H4 (cell line): ENCODE results near the gene SIAH1. TPM values are rescaled to one million over a fixed set of nuclear protein-coding genes. Genes with fewer than 3 reads are reported as not detected.
A peak's percentile ranks its signal among the peaks of the same experiment; 100 is the strongest.
"Not testable (repeated sequence)": the region's sequence is repeated elsewhere in the genome, so short reads cannot be mapped to it uniquely, and the experiment has no call there.

ENCODE experiments used
- DNase-seq: peaks from one replicate; pipeline ENCODE4 v3.0.0-alpha.2; 2015; ENCODE audit warnings: low spot score
- total RNA-seq: library from RNA; depleted of rRNA; stranded (reverse); fragments of >200 nt; shearing (Covaris generic); gene quantifications from 2 replicates; pipeline ENCODE4 v1.2.3, GENCODE V29; 2014

The SIAH1 gene
- total RNA-seq, 1 experiment from 2014 or later: 38.3 TPM

DNA sequence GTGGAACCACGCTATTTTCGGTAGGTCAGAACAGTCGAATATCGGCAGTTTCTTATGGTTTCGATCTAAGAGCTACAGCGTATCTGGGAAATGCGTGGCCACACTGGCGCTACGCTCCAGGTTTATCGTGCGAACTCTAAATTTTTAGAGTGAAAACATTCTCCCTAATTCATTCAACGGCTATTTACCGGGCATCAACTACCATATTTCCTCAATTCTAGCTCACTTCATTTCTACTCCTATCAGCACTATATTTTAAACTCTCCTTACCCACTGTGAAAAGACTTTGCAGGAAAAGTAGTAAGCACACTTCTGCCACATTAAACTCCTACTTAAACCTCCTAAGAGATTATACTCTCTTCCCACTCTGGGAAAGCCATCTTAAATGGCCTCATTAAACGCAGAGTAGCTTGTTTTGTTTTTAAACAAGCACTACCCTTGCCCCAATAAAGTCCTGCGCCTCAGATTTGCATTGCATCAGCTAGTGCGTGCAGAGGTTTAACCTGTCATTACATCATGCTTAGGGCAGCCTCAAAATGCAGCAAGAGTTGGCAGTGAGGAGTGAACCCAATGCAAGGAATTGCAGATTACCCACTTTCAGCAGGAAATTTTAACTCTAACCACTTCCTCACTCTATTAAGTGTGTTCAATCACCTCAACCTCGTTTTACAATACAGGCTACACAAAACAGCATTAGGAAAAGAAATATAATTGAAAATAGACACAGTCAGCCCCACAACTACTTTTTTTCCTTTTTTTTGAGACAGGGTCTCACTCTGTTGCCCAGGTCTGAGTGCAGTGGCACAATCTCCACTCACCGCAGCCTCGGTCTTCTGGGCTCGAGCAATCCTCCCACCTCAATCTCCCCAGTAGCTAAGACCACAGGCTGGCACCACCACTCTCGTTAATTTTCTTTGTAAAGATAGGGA, 18.8 kb downstream of the SIAH1 start:
- DNase-seq: peak; percentile 94

DNA sequence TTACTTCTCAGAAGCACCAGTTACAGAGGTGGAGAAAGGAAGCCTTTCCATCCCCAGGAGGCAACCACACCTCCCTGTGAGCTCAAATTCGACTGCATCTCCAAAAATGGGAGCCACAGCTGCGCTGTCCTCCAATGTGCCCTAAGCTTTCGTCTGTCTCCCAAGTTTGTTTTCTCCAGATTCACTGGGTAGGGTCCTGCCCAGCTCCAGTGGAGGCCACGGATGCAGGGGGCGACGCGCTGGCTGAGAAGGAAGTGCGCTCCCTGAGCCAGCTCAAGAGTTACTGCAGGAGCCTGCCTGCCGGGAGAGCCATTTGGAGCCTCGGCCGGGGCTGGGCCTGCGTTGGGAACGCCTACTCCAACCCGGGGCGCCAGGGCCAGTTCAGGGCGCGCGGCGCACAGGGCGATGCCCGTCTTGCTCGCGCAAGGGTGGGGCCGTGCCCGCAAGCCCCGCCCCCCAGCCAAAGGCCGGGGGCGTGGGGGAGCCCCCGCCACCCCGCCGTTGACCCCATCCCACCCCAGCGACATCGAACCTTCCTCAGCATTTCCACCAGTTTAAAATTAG, 19.5 kb downstream of the SIAH1 start:
- DNase-seq: peak; percentile 87

DNA sequence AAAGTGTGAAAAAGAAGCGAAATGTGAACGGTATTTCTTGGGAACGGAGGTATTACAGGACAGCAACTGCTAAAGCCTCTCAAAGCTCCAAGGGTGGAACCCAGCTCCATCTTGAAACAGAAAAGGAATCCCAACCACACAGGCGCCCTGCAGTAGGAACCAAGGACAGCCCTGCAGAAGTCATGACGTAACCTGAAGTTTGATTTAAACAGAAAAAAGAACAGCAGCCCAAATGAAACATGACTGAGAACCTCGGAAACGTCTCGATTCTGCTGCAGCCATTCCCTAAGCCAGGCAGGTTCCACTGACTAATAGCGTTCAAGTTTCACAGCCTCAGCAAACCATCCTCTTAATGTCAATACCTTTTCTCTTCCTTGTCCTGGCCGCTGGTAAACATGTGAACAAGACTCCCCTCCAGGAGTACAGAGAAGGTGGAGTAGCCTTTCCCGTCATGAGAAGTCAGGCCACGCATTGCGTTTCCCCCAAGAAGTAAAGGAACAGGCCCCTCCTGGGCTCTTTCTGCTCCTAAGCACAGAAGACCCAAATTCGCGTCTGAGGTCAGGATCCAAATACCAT, 20.1 kb downstream of the SIAH1 start:
- no peak for DNase-seq

DNA sequence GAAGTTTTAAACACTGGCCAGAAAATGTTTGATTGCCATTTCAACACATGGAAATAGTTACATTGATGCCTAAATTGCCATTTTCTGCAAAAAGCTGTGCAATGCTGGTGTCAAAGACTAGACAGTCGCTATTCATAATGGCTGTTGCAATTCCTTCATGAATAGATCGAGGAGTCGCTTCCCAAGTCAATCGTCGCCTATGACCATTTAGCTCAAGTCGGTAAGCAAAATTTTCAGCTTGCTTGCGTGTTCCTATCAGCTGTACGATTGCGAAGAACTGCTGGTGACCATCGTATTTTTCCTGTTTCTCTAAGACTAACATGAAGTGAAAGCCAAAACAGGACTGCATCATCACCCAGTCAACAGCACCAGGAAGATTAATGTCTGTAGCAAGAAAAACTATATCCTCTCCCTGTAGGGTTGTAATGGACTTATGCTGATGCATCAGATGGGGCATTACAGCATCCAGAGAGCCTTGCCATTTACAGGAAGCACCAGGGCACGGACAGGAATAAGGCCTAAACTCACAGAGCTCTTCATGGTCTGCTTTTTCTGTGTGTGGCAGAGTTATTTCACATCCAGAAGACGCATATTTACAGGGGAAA, 23.6 kb downstream of the SIAH1 start:
- no peak for DNase-seq

DNA sequence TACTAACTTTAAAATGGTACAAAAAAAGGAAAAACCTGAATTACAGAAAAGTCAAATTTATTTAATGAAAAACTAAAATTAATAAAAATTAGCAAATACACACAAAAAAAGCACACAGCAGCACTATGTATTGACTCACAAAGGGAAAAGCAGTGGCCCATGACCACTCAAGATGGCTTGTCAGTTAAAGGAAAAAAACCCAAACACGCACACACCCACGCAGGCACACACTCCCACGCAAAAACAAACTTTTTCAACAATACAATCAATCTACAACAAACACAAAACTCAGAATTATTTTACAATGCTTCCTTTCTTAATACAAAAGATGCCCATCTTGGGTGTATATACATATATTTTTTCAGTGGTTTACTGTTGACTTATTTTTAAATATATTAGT, 24.2 kb downstream of the SIAH1 start:
- no peak for DNase-seq

DNA sequence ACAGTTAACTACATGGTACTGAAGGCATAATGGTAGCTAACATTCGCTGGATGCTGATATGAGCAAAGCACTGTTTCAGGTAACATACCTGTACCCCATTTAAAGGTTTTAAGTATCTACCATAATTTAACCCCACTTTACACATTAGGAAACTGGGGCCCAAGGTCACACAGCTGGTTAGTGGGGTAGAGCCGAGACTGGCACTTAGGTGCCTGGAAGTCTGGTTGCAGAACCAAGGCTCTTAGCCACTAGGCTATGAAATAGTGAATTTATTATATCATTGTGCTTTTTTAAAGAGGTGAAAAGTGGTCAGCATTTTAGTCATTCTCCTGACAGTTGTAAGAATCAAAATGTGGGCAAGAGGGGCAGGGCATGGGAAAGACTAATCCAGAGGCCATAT, 25.2 kb downstream of the SIAH1 start:
- no peak for DNase-seq

DNA sequence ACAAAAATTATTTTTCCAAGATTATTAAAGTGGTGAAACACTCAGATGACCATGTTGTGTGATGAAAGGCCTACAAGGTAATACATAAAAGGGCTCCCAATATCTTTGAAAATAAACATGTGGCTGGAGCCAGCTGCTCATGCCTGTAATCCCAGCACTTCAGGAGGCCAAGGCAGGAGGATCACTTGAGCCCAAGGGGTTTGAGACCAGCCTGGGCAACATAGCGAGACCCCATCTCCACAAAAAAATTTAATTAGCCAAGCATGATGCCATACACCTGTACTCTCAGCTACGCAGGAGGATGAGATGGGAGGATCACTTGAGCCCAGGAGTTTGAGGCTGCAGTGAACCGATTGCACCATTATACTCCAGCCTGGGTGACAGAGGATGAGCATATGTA, 26.8 kb downstream of the SIAH1 start:
- no peak for DNase-seq

DNA sequence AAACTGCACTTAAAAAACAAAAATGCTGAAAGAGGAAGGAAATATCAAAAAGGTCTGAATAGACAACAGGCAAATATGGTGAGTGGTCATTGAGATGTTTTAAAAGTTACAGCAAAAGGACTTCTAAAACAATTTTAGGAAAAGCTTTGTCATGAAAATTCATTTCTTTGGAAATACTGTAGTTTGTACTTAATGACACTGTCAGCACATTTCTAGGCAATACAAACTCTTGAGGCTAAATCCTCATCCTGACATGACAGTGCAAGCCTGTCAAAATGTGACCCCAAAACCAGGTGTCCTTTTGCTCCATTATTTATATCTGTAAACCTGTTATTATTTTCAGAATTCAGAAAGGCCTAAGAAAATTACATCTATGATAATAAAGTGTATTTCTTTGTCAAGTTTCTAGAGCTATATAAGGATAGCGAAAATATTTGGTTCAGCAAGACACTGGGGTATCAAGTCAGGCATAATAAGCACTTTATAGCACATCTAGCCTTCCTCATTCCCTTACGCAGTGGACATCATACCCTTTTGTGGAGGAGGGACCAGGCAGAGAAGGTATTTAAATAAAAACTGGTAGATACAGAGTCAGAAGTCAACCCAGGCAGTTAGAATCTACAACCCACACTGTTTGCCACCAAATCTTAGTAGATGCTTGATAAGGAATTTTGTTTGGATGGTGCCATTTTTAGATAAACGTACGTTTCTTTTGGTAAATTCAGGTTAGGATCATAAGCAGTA, 28.4 kb downstream of the SIAH1 start:
- DNase-seq: no peak

DNA sequence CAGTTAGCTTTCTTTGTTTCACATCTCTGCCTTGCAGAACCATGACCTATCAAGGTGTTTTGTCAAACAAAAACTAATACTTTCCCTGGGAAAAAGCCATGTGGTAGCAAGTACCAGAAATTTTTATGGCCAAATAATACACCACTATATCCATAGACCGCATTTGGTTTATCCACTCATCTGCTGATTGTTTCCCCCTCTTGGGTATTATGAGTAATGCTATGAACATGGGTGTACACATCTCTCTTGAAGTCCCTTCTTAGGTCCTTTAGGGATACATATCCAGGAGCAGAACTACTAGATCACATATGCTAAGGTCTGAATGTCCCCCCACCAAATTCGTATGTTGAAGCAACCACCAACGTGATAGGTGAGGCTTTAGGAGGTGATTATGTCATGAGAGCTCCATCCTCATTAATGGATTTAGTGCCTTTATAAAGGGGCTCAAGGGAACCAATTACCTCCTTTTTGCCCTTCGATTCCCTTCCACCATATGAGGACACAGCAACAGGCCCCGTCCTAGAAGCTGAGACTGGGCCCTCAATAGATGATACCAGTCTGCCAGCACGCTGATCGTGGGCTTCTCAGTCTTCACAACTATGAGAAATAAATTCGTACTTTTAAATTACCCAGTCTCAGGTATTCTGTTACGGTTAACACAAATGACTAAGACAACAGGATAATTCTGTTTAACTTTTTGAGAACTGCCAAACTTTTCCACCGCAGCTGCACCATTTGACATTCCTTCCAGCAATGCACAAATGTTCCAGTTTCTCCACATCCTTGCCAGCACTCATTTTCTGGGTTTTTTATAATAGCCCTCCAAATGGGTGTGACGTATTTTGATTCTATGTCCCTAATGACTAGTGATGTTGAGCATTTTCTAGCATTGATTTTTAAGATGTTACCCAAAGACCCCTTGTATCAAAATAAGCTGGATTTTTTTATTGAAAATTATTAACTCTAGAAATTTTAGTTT, 30.0 kb downstream of the SIAH1 start:
- DNase-seq: no peak

DNA sequence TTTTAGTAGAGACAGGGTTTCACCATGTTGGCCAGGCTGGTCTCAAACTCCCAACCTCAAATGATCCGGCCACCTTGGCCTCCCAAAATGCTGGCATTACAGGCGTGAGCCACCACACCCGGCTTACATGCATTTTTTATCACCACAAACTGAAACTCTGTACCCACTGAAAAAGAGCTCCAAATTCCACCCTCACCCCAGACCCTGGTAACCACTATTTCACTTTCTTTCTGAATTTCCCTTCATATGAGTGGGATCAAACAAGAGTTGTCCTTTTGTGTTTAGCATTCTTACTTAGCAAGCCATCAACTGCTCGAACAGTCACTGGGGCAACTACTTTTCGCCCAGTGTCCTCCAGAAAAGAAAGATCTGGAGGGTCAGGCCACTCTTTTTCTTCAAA, 30.8 kb downstream of the SIAH1 start:
- not testable (repeated sequence) for DNase-seq

DNA sequence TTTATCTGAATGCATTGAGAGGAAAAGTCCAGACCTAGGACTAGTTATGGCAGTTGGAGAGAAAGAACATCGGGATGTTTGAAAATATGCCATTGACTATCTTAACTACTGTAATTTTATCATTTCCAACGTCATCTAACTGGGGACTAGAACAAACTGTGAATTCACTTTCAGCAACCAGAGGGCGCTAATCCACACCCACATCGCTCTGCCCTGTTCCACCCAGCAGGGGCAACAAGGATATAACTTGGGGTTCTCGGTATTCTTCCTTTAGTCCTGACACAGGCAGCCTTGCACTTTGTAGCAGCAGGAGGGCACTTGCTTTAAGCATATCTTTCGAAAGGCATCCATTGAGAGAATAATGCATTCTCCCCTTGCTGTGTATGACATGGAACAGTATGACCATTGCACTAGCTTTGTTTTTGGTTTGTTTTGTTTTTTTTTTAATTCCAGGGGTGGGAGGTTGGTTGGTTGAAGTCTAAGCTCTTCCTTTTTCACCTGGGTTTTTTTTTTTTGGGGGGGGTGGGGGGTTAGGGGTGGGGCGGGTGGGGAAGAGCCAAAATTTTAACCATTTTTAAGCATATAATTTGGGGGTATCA, 31.5 kb downstream of the SIAH1 start:
- peak; percentile 76 for DNase-seq

DNA sequence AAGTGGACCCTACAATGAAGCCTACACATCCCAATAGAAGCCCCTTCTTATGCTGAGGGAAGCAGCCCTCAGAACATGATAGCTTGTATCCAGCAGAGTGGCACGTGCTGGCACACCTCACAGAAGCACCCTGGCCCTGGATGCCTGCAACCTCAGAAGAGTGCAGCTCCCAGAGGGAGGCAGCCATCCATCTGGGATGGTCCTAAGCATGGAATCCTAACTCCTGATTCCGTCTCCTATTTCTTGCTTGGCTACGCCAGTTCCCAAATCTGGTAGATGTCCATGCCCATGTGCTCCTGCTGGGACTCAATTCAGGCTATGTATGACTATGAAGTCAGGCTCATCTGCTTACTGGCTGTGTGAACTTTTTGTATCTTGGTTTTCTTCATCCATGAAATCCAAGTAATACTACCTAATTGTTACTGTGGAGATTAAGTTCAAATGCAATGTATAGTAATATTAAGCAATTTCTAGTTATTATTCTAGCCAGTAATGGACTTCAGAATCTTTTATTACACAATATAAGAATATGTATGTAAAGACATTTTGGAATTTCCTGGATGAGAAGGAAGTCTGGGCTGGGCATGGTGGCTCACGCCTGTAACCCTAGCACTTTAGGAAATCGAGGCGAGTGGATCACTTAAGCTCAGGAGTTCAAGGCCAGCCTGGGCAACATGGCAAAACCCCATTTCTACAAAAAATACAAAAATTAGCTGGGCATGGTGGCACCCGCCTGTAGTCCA, 32.4 kb downstream of the SIAH1 start:
- DNase-seq: no peak

DNA sequence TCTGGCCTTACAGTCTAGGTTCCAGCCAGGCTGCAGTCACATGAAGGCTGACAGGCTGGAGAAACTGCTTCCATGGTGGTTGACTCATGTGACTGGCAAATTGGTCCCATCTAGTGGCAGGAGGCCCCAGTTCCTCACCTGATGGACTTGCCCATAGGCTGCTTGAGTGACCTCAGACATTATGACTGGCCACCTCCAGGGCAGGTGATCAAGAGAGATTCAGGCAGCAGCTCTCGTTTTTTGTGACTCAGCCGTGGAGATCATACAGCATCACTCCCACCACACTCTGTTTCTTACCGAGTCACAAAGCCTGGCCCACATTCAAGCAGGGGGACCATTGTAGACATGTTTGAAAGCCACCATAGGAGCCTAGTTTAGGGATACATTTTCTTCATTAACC, 34.5 kb downstream of the SIAH1 start:
- DNase-seq: no peak

DNA sequence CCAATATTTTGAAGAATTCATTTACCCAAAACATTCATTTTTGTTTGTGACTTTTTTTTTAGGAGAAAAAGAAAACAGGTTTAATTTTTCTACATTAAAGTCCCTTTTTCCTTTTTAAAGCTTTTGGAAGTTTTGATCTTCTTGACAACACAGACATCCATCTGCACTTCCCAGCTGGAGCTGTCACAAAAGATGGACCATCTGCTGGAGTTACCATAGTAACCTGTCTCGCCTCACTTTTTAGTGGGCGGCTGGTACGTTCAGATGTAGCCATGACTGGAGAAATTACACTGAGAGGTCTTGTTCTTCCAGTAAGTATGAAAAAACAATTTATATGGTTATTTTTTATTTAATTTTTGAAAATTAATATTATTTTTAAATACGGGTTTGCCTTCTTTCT, 37.2 kb downstream of the SIAH1 start:
- DNase-seq: no peak

DNA sequence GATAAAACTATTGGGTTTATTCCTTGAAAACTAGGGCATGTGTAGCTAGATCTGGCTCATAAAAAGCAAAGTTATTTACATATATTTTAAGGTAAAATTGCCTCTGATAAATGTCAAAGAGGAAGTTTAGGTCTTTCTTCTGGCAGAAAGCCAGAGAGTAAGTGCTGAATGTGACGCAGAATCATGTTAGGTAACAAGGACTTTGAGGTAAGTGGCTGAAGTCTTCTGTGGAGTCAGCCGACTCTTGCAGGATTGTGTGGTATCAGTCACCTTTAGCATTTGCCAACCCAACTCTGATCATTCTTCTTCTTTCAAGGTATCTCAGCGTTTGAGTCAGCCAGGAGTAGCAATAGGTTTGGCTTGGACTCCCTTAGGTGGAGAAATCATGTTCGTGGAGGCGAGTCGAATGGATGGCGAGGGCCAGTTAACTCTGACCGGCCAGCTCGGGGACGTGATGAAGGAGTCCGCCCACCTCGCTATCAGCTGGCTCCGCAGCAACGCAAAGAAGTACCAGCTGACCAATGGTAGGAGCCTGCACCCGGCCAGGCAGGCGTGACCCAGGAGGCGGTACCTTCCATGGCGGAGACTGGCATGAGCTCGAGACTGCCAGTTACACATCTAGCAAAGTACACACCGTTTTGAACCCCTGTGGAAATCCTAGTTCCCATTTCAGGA, 37.9 kb downstream of the SIAH1 start:
- no peak for DNase-seq

DNA sequence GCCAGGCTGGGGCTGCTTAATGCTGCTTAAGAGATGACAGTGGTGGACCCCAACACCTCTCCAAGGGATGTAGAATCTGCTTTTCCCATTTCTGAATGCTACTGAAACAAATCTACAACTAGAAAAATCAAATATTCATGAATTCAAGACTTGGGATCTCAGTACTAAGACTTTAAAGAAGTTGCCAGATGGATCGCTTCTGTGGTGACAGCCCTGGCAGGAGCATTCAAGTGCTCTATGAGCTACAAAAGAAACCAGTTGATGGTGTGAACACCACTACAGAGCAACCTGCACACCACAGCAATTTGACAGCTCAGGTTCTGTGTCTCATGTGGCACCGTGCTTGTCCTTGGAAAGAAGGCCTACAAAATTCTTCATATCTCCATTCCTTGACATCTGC, 42.6 kb downstream of the SIAH1 start:
- DNase-seq: no peak

DNA sequence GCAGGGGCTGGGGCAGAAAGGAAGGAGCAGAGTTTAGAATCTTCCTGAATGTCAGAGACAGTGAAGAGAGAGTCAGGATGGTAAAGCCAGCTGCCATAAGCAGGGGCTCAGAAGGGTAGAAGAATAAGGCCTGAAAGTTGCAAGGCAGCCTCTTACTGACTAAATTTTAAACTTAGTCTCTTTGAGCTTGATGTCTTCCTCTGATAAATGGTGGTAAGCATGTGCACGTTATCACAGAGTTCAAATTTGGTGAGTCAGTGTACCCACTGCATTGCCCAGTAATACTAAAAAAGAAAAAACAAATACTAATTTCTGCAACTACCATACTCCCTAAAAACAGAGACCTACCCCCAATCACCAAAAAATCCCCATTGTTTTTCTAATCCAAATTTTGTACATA, 45.2 kb downstream of the SIAH1 start:
- no peak for DNase-seq

DNA sequence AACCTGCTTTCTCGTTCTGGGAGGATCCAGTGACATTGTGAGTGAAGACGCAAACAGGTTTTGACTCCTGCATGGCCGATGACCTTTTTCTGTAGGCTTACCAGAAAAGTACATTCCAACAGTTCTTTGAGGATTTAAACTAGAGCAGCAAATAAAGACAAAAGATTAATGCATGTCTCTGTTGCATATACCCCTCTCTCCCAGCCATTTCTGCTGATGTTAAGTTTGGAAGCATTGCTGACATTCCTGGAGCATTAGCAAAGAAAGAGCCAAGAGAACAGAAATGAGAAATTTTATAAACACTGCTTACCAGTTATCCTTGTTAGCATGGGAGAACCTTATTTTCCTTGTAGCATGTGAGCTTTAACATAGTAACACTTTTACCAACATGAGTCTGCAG, 49.3 kb downstream of the SIAH1 start:
- no peak for DNase-seq

DNA sequence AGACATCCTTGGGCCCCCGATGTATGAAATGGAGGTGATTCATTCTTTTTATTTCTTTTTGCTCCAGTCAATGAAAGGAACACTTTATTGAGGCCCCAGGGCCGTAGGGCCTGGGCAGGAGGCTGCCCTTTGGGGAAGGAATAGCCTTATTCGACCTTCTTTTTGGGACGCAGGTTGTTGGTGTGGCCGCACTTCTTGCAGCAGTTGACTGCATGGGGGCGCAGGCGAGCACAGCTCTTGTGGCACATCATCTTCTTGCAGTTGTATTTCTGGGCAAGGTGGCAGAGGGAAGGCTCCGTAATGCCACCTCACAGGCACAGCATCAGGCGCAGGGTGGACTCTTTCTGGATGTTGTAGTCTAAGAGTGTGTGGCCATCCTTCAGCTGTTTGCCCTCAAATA, 50.9 kb downstream of the SIAH1 start:
- DNase-seq: no peak
